A549 (cell line): ENCODE measurements around the gene CARMIL3.

ENCODE experiments used
- BHLHE40 ChIP-seq: IDR thresholded peaks from 2 replicates; pipeline ENCODE4 v1.6.1; 2012; ENCODE audit warnings: low read depth, low read length, inconsistent platforms
- FOSL2 ChIP-seq, 2 experiments: fragments of 450-650 bp in 1 of 2; fragments of >200 bp in 1 of 2; sonication (Bioruptor Twin) in 1 of 2; formaldehyde crosslinking; IDR thresholded peaks; 2 replicates each; pipeline versions ENCODE4 v1.5.0 to v1.6.1; 2016 to 2020; ENCODE audit warnings: mild to moderate bottlenecking in 1 of 2, moderate library complexity in 1 of 2
- KDM1A ChIP-seq: fragments of 200-600 bp; sonication (generic); IDR thresholded peaks from 2 replicates; pipeline ENCODE4 v1.6.1; 2016; ENCODE audit warnings: low read depth, mild to moderate bottlenecking
- MAZ ChIP-seq: fragments of 150-350 bp; IDR thresholded peaks from 2 replicates; pipeline ENCODE4 v1.6.1; 2014; ENCODE audit warnings: antibody characterized with exemption, low read depth, low read length, borderline replicate concordance
- TFCP2L1 ChIP-seq: fragments of 250-450 bp; sonication (Bioruptor Pico); IDR thresholded peaks from 2 replicates; pipeline ENCODE4 v1.5.0; 2021; ENCODE audit warnings: mild to moderate bottlenecking
- ZFP36 ChIP-seq: fragments of 450-650 bp; IDR thresholded peaks from 2 replicates; pipeline ENCODE4 v1.6.1; 2014; ENCODE audit warnings: borderline replicate concordance; ENCODE audit not compliant: partially characterized antibody
- ZSCAN20 ChIP-seq: fragments of 250-450 bp; sonication (Bioruptor Pico); IDR thresholded peaks from 2 replicates; pipeline ENCODE4 v1.8.0; 2022; ENCODE audit warnings: mild to moderate bottlenecking, moderate library complexity
- TF ChIP-seq, protein P1 (sequence below): fragments of 450-650 bp; IDR thresholded peaks from 2 replicates; pipeline ENCODE4 v1.6.1; 2014; ENCODE audit warnings: antibody characterized with exemption
- TF ChIP-seq, protein P2 (sequence below): fragments of >200 bp; sonication (Bioruptor Twin); formaldehyde crosslinking; IDR thresholded peaks from 3 replicates; pipeline ENCODE4 v1.5.1; 2016
- TF ChIP-seq, protein P3 (sequence below): IDR thresholded peaks from 2 replicates; pipeline ENCODE4 v1.6.1; 2012
- TF ChIP-seq, protein P4 (sequence below): fragments of >200 bp; sonication (Bioruptor Twin); formaldehyde crosslinking; IDR thresholded peaks from 3 replicates; pipeline ENCODE4 v1.6.1; 2016

DNA sequence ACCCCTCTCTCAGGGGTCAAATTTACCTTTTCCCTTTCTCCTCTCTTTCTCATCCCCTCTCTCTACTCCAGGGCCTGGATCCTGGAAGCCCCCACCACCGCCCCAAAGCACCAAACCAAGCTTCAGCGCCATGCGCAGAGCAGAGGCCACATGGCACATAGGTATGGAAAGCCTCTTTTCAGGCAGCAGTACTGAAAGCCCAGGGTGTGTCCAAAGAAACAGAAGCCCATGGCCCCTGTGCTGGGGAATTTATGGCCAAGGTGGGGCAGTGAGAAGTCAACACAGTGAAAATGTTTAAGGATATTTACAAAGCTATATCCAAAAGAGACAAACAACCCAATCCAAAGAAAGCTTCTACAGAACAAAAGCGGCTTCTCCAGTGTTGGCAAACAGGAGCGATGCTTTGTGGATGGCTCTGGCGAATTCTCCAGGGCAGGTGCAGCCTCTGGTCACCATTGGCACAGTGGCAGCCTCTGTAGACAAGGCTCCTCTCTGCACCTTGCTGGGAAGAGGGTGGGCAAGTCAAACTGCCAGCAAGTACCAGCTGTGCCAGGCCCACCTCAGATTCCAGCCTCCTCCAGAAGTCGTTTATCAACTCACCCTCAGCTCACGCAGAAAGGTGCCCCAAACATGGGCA lies 14.8 kb downstream of the CARMIL3 start:
- TF ChIP-seq FOSL2 (IDR thresholded peaks at IDR 0.05), result no peak
- no peak for TF ChIP-seq FOSL2 (CRISPR knock-in tag; IDR thresholded peaks at IDR 0.05)
- TF ChIP-seq, protein P1, sequence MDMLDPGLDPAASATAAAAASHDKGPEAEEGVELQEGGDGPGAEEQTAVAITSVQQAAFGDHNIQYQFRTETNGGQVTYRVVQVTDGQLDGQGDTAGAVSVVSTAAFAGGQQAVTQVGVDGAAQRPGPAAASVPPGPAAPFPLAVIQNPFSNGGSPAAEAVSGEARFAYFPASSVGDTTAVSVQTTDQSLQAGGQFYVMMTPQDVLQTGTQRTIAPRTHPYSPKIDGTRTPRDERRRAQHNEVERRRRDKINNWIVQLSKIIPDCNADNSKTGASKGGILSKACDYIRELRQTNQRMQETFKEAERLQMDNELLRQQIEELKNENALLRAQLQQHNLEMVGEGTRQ, result no peak
- TF ChIP-seq, protein P2, sequence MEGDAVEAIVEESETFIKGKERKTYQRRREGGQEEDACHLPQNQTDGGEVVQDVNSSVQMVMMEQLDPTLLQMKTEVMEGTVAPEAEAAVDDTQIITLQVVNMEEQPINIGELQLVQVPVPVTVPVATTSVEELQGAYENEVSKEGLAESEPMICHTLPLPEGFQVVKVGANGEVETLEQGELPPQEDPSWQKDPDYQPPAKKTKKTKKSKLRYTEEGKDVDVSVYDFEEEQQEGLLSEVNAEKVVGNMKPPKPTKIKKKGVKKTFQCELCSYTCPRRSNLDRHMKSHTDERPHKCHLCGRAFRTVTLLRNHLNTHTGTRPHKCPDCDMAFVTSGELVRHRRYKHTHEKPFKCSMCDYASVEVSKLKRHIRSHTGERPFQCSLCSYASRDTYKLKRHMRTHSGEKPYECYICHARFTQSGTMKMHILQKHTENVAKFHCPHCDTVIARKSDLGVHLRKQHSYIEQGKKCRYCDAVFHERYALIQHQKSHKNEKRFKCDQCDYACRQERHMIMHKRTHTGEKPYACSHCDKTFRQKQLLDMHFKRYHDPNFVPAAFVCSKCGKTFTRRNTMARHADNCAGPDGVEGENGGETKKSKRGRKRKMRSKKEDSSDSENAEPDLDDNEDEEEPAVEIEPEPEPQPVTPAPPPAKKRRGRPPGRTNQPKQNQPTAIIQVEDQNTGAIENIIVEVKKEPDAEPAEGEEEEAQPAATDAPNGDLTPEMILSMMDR, result no peak
- TF ChIP-seq, protein P3, sequence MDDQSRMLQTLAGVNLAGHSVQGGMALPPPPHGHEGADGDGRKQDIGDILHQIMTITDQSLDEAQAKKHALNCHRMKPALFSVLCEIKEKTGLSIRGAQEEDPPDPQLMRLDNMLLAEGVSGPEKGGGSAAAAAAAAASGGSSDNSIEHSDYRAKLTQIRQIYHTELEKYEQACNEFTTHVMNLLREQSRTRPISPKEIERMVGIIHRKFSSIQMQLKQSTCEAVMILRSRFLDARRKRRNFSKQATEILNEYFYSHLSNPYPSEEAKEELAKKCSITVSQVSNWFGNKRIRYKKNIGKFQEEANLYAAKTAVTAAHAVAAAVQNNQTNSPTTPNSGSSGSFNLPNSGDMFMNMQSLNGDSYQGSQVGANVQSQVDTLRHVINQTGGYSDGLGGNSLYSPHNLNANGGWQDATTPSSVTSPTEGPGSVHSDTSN, result no peak
- TF ChIP-seq, protein P4, sequence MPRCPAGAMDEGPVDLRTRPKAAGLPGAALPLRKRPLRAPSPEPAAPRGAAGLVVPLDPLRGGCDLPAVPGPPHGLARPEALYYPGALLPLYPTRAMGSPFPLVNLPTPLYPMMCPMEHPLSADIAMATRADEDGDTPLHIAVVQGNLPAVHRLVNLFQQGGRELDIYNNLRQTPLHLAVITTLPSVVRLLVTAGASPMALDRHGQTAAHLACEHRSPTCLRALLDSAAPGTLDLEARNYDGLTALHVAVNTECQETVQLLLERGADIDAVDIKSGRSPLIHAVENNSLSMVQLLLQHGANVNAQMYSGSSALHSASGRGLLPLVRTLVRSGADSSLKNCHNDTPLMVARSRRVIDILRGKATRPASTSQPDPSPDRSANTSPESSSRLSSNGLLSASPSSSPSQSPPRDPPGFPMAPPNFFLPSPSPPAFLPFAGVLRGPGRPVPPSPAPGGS, result no peak
- TF ChIP-seq MAZ, result no peak
- TF ChIP-seq KDM1A, result no peak
- TF ChIP-seq ZSCAN20 (CRISPR knock-in tag), result no peak
- no peak for TF ChIP-seq BHLHE40
- no peak for TF ChIP-seq ZFP36
- no peak for TF ChIP-seq TFCP2L1 (CRISPR knock-in tag)
